GM23338 (cell line): ENCODE data around the gene TP73. TPM values are rescaled to one million over a fixed set of nuclear protein-coding genes. Genes with fewer than 3 reads are reported as not detected.
A peak's percentile ranks its signal among the peaks of the same experiment; 100 is the strongest.

Experiments used
- ATAC-seq: fragments of 200-7000 bp; cut with Tn5 transposase; 3 replicates; pipeline ENCODE4 v1.9.1; 2020
- DNase-seq: peaks from one replicate; pipeline ENCODE4 v3.0.0-alpha.2; 2015; ENCODE audit warnings: low spot score
- H2AFZ ChIP-seq: fragments of 200-600 bp; sonication (generic); 2 replicates; pipeline ENCODE4 v1.8.0; 2016; ENCODE audit warnings: antibody characterized with exemption, mild to moderate bottlenecking, moderate library complexity
- H3F3A ChIP-seq: fragments of 200-600 bp; sonication (generic); replicated peaks from 2 replicates; pipeline ENCODE4 v1.8.0; 2017; ENCODE audit warnings: antibody characterized with exemption, mixed run types, low read depth
- H3K27ac ChIP-seq: fragments of 200-600 bp; sonication (generic); 2 replicates; pipeline ENCODE4 v1.6.1; 2016; ENCODE audit warnings: low read depth
- H3K27me3 ChIP-seq: fragments of 200-600 bp; sonication (generic); 2 replicates; pipeline ENCODE4 v1.8.0; 2016; ENCODE audit warnings: mild to moderate bottlenecking, mixed run types, moderate library complexity; ENCODE audit not compliant: insufficient read depth
- H3K36me3 ChIP-seq: fragments of 200-600 bp; sonication (generic); 2 replicates; pipeline ENCODE4 v1.8.0; 2016; ENCODE audit warnings: mild to moderate bottlenecking; ENCODE audit not compliant: insufficient read depth
- H3K4me1 ChIP-seq: fragments of 200-600 bp; sonication (generic); 2 replicates; pipeline ENCODE4 v1.8.0; 2016; ENCODE audit warnings: mild to moderate bottlenecking, moderate library complexity; ENCODE audit not compliant: insufficient read depth
- H3K4me2 ChIP-seq: fragments of 200-600 bp; sonication (generic); 2 replicates; pipeline ENCODE4 v1.7.1; 2017; ENCODE audit warnings: mixed run types
- H3K4me3 ChIP-seq: fragments of 200-600 bp; sonication (generic); 2 replicates; pipeline ENCODE4 v1.6.1; 2016; ENCODE audit warnings: mixed run types
- H3K79me2 ChIP-seq: fragments of 200-600 bp; sonication (generic); replicated peaks from 2 replicates; pipeline ENCODE4 v1.8.0; 2017; ENCODE audit warnings: mild to moderate bottlenecking; ENCODE audit not compliant: insufficient read depth
- H3K9me2 ChIP-seq: fragments of 200-600 bp; sonication (generic); 2 replicates; pipeline ENCODE4 v1.8.0; 2017; ENCODE audit not compliant: insufficient read depth
- H4K20me1 ChIP-seq: fragments of 200-600 bp; sonication (generic); replicated peaks from 2 replicates; pipeline ENCODE4 v1.8.0; 2017; ENCODE audit warnings: mild to moderate bottlenecking; ENCODE audit not compliant: insufficient read depth
- H3K27ac Mint-ChIP-seq: 2 replicates; pipeline ENCODE4 v1.8.0; 2020; ENCODE audit warnings: inconsistent platforms, mild to moderate bottlenecking, moderate library complexity, mixed read lengths
- H3K27me3 Mint-ChIP-seq: 3 replicates; pipeline ENCODE4 v1.8.0; 2022; ENCODE audit warnings: low read depth, mild to moderate bottlenecking, moderate library complexity, mixed read lengths, inconsistent platforms; ENCODE audit not compliant: insufficient read depth, poor library complexity
- H3K36me3 Mint-ChIP-seq: 3 replicates; pipeline ENCODE4 v1.8.0; 2021; ENCODE audit warnings: low read depth, mild to moderate bottlenecking, inconsistent platforms, moderate library complexity, mixed read lengths
- H3K4me1 Mint-ChIP-seq: 3 replicates; pipeline ENCODE4 v1.8.0; 2020; ENCODE audit warnings: mild to moderate bottlenecking, inconsistent platforms, mixed read lengths
- H3K4me3 Mint-ChIP-seq: 3 replicates; pipeline ENCODE4 v1.8.0; 2021; ENCODE audit warnings: moderate library complexity, mild to moderate bottlenecking, inconsistent platforms, mixed read lengths
- H3K9me3 Mint-ChIP-seq: 3 replicates; pipeline ENCODE4 v1.8.0; 2020; ENCODE audit warnings: moderate library complexity, mild to moderate bottlenecking, inconsistent platforms, mixed read lengths
- CREB1 ChIP-seq: fragments of 250-450 bp; sonication (Bioruptor Pico); IDR thresholded peaks from 2 replicates; pipeline ENCODE4 v1.5.0; 2020; ENCODE audit warnings: low read depth, mild to moderate bottlenecking, moderate library complexity
- POLR2AphosphoS5 ChIP-seq: IDR thresholded peaks from 2 replicates; pipeline ENCODE4 v1.6.1; 2016; ENCODE audit warnings: antibody characterized with exemption, low read depth
- ZNF114 ChIP-seq: fragments of 250-450 bp; sonication (Bioruptor Pico); IDR thresholded peaks from 2 replicates; pipeline ENCODE4 v1.5.0; 2020; ENCODE audit warnings: mild to moderate bottlenecking, moderate library complexity
- polyA plus RNA-seq: library from polyadenylated mRNA; unstranded; fragments of >200 nt; fragmentation: Nextera tagmentation; extraction: Ambion mirVana; gene quantifications from 2 replicates; pipeline ENCODE4 v1.2.1, GENCODE V29; 2016
- total RNA-seq: library from RNA; depleted of rRNA; stranded (reverse); fragments of >200 nt; shearing (Covaris generic); gene quantifications from 2 replicates; pipeline ENCODE4 v1.2.3, GENCODE V29; 2014
- TF ChIP-seq, protein P1 (sequence below), 2 experiments: fragments of 200-600 bp in 1 of 2; sonication (generic) in 1 of 2; conservative IDR thresholded peaks; 2 replicates each; pipeline versions ENCODE4 v1.5.1 to v1.6.1; 2016 to 2017; ENCODE audit warnings: antibody characterized with exemption in 2 of 2, low read depth in 2 of 2, mild to moderate bottlenecking in 2 of 2, moderate library complexity in 1 of 2

The TP73 gene
- total and polyA plus RNA-seq, 2 experiments from 2014 or later: 1.4 to 3.4 TPM

DNA sequence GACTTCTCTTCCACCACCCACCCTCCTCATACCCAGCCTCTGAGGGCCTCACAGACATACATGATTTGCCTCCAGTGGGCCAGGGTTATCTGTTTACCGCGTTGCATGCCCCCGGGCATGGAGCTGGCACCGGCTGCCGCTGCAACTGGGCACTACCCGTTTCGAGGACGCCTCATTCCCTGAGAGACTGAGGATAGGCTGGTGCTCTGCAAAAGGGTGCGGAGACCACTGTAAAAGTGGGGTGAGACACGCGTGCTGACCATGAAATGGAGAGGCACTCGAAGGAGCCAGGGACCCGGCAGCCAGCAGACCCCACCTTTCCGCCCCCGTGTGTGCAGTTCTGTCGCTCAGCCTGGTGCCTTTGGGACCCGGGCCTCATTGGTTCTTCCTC lies 20.6 kb downstream of the TP73 start:
- Histone ChIP-seq H3K9me2 (no peaks in the 10 kb centered on the region), H3K4me3 (no peak overlapping the region), H3K4me2 (no peak overlapping the region), H3K27ac (no peak overlapping the region), H3K36me3 (no peaks in the 10 kb centered on the region), H4K20me1 (no peaks in the 10 kb centered on the region), H2AFZ (no peak overlapping the region), H3K79me2 (no peaks in the 10 kb centered on the region), H3K4me1 (peaks cover 8% of the 10 kb centered on the region), H3F3A (no peaks in the 10 kb centered on the region), H3K27me3 (no peaks in the 10 kb centered on the region)
- no peak for ATAC-seq
- Mint-ChIP-seq H3K9me3 (no peaks in the 10 kb centered on the region), H3K4me3 (no peak overlapping the region; the same call in 2 of the 3 replicates), H3K4me1 (peaks cover 29% of the 10 kb centered on the region), H3K36me3 (no peaks in the 10 kb centered on the region; the same call in 2 of the 3 replicates), H3K27me3 (peaks cover 22% of the 10 kb centered on the region), H3K27ac (no peak overlapping the region)
- no peak for DNase-seq
- TF ChIP-seq ZNF114 (CRISPR knock-in tag): no peak
- TF ChIP-seq, protein P1, sequence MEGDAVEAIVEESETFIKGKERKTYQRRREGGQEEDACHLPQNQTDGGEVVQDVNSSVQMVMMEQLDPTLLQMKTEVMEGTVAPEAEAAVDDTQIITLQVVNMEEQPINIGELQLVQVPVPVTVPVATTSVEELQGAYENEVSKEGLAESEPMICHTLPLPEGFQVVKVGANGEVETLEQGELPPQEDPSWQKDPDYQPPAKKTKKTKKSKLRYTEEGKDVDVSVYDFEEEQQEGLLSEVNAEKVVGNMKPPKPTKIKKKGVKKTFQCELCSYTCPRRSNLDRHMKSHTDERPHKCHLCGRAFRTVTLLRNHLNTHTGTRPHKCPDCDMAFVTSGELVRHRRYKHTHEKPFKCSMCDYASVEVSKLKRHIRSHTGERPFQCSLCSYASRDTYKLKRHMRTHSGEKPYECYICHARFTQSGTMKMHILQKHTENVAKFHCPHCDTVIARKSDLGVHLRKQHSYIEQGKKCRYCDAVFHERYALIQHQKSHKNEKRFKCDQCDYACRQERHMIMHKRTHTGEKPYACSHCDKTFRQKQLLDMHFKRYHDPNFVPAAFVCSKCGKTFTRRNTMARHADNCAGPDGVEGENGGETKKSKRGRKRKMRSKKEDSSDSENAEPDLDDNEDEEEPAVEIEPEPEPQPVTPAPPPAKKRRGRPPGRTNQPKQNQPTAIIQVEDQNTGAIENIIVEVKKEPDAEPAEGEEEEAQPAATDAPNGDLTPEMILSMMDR (conservative IDR thresholded peaks at IDR 0.05; ENCODE audit: low read depth in 2 of 2): no peak

DNA sequence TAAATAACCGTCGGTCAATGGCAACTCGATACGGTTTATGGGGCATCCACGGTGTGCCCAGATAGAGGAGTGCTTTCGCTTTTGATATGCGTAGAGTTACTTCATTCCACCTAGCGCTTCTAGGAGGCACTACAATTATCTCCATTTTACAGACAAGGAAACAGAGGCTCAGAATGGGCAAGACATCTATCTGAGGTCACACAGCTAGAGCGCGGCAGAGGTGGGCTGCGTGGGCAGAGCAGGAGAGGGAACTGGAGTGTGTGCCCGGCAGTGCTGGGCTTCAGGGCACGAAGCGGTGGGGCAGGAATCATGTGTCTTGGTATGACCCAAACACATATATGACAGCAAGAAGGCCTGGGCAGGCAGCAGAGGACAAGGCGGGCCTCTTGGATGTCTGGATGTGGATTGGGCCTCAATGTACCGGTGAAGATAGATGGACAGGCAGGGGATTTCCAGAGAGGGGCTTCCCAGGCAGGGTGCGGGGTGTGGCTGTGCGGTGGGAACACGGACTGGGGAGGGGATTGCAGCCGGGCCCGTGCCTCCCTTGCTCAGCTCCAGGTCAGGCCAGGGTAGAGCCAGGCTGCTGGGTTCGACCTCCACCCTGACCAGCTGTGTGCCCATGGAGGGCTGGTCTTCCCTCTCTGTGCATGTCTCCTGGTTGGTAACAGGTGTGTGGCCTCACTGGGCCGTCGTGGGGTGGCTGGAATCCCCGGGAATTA lies 21.2 kb downstream of the TP73 start:
- TF ChIP-seq CREB1 (CRISPR knock-in tag) (no peak), POLR2AphosphoS5 (no peak)
- TF ChIP-seq, protein P1 (conservative IDR thresholded peaks at IDR 0.05; ENCODE audit: low read depth in 2 of 2): no peak
- Mint-ChIP-seq H3K4me1 (peaks cover 27% of the 10 kb centered on the region), H3K9me3 (no peaks in the 10 kb centered on the region), H3K27ac (no peak overlapping the region), H3K36me3 (no peaks in the 10 kb centered on the region; the same call in 2 of the 3 replicates), H3K4me3 (peak overlapping the region; percentile 1; the same call in 1 of the 3 replicates), H3K27me3 (peaks cover 20% of the 10 kb centered on the region)
- Histone ChIP-seq H3K79me2 (no peaks in the 10 kb centered on the region), H3K27me3 (no peaks in the 10 kb centered on the region), H2AFZ (no peak overlapping the region), H3K4me1 (peaks cover 10% of the 10 kb centered on the region), H4K20me1 (no peaks in the 10 kb centered on the region), H3F3A (no peaks in the 10 kb centered on the region), H3K4me3 (no peak overlapping the region), H3K36me3 (no peaks in the 10 kb centered on the region), H3K9me2 (no peaks in the 10 kb centered on the region), H3K27ac (no peak overlapping the region), H3K4me2 (no peak overlapping the region)
- no peak for DNase-seq
- ATAC-seq: no peak
